GM19328 (cell line): ENCODE measurements around the gene SNX33.
"Not testable (repeated sequence)": the region's sequence is repeated elsewhere in the genome, so short reads cannot be mapped to it uniquely, and the experiment has no call there.

Experiments used
- ATAC-seq: cut with Tn5 transposase; IDR thresholded peaks from one replicate; pipeline ENCODE4 v1.9.1; 2021; ENCODE audit warnings: mild to moderate bottlenecking, moderate library complexity; ENCODE audit not compliant: unreplicated experiment

SNX33 gene

DNA sequence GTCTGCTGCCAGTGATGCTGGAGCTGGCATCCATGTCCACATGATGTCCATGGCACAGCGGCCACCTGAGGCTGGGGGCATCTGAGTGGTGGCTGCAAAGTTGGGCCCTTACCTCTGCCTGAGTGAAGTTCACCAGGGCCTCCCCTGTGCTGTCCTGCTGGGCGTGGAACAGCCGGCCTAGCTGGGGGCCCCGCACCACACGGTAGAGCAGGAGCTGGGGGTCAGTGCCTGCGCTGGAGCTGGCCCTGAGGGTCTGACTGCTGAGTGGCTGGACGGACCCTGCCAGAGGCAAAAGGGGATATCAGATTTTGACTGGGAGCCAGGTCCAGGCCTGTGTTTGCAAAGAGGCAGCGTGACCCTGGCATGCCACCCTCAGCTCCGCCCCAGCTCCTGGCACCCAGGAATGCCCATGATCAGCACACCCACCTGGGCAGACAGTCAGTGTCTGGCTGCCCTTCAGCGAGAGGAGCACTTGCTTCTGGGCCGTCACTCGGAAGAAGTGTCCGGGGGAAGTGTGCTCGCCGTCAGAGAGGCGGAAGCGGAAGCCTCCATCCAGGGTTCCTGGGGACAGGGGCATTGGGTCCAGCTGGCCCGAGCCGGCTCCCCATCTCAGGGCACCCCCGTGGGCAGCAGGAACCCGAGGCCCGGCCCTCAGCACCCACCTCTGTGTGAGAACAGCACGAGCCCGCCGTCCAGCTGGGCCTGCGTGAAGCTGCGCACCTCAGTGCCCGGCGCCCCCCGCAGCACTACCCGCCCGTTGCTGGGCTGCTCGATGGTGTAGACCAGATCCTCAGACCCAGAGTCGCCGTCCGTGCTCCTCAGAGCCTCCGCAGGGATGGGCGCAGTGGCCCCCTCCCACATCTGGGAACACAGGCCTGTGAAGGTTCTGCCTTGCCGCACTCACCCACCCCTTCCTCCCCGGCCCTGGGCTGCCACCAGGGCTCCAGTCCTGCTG lies 34.7 kb downstream of the SNX33 start:
- ATAC-seq, result no peak

DNA sequence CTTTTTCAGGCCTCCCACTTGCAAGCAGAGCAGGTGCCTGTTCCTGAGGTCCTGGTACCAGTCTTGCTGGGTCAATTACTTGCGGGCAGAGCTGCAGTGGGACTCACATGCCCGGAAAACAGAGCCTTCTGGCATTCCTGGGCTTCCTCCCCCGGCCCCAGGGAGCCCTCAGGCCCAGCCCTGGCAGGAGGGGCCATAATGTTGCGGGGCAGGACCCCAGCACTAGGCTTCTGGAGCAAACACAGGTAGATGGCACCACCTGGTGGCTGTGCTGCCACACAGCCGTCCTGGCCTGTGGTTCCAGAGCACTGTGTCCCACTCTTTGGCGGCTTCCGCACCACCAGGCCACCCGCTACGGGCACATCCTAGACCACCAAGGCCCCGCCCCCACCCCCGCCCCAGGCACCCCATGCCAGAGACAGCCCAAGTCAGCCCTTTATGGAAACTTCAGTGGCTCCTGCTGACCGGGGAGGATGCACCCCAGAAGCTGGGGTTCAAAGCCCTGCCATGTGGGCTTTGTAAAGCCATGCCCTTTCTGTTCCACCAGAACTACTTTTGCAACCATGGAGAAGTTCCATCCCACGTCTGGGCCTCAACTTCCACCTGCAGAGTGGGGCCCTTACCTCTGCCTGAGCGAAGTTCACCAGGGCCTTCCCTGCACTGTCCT lies 36.1 kb downstream of the SNX33 start:
- ATAC-seq, result not testable (repeated sequence)

DNA sequence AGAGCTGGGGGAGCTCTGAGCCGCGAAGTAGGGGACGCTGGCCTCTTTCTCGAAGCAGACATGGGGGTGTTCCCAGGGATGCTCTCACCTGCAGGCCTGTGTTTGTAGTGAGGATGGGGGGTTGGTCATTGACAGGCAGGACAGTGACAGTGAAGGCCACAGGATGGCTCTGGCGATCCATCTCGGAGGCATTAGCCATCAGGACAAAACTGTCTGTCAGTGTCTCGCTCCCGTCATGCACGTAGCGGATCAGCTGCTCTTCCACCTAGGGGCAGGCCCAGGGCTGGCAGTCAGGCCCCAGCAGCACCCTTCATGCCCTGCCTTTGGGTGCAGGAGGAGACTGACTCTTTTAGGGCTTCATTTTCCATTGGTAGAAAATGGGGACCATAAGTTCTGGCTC lies 36.9 kb downstream of the SNX33 start:
- ATAC-seq, result no peak

DNA sequence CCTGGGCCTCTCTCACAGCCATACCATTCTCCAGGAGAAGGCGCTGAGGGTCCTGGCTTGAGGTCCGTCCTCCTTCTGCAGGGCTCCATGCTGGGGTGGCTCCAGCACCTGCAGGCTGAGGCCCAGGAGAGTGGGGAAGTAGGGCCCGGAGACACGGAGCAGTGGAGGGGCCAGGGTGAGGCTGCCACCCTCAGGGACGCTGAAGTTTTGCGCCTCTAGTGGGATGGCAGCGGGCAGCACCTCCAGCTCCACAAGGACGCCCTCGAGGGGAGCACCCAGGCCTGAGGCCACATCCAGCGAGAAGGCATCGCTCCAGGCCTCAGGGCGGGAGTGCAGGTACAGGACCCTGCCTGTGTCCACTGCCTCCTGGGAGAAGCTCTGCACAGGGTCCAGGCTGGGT lies 37.5 kb downstream of the SNX33 start:
- ATAC-seq, result no peak

DNA sequence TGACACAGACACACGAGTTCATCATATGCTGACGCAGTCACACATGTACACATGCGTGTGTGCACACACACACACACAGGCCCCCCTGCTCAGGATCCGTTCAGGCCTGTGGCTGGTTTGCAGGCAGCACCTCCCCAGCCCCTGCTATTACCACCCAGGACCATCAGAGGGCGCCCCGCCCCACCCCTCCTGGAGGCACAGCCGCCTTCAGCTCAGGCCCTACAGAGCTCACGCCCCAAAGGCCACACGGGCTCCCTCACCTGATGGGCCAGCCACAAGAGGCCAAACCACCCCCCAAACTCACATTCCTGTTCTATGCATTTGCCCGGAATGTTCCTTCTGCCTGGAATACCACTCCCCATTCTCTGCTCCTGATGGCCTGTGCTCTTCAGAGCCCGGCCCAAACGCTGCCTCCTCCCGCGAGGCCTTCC lies 38.5 kb downstream of the SNX33 start:
- ATAC-seq, result not testable (repeated sequence)

DNA sequence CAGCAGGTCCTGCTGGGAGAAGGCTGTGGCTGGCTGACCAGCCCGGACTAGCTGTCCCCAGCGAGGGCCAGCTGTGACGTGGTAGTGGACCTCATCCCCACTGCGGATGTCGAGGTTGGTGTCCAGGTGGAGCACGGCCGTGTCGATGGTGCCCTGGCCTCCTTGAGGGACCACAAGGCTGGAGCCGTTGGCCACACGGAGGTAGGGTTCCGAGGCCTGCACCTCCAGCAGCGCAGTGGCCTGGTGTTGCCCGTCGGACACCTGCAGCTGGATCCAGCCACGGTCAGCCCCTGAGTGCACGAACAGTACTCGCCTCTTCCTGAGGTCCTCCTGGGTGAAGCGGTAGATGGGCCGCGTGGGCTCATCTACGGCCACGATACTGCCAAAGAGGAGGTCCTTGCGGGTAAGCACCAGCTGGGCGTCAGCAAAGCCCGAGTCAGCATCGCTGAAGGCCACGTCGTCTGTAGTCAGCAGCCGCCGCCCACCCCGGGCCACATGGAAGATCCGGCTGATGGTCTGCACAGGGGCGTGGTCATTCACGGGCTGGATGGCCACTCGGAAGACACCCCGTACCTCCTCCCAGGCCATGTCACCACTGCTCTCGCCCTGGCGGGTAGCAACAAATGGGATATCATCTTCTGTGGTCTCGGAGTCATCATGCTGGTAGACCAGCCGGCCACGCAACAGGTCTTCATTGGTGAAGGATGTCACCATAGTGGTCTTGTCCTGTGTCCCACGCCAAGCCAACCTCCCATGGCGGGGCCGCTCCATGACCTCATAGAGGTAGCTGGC lies 40.0 kb downstream of the SNX33 start:
- no peak for ATAC-seq

DNA sequence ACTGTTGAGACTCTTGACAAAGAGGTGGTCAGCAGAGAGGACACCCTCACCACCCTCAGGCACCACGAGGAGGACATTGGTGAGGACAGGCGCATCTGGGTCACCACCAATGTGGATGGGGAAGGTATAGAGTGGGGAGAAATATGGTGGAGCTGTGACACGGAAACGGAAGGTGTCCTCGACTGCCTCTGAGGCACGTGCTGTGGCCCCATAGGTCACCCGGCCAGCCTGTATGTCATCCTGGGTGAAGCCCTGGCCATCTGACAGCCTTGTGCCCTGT lies 40.5 kb downstream of the SNX33 start:
- no peak for ATAC-seq

DNA sequence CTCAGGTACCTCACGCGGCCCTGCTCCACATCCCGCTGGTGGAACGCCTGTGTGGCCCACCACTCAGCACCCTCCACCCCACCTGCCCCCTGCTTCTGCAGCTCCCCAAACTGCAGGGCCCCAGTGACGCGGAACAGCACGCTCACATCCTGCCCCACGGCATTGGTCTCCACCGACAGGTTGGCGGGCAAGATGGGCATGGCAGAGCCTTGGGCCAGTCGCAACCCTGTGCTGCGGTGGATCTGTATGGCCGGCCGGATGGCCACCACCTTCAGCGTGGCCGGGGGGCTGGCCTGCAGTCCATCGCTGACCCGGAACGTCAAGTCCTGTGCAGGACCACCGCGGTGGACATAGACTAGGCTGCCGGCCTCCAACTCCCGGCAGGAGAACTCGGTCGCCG lies 41.1 kb downstream of the SNX33 start:
- ATAC-seq, result no peak

DNA sequence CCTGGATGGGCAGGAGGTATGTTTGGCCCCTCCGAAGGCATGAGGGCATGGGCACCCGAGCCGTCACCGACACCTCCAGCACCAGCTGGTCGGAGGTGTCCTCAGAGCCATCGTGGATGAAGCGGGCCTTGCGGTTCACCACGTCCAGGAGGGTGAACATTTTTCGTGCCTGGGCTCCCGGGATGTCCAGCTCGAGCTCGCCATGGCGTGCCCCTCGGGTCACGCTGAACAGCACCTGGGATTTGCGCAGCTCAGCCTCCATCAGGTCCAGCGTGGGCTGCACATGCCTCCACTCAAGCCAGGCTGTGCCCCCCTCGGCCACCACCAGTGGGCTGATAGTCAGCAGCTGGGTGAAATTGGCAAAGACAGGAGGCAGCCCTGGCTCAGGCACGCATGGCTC lies 41.7 kb downstream of the SNX33 start:
- ATAC-seq, result not testable (repeated sequence)

DNA sequence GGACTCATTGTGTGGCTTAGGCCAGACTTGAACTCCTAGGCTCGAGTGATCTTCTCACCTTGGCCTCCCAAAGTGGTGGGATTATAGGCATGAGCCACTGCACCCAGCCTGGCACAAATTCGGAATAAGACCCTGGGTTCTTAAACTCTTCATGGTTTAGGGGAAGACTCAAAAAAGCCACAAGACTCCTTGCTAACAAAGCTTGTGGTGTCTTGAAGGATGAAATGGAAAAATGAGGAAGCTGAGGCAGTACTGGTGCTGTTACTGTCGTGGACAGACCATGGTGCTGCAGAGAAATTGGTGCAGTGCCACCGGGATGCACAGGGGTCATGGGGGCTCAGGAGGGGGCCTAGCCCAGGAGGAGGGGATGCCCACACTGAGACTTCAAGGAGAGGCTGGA lies 44.6 kb downstream of the SNX33 start:
- not testable (repeated sequence) for ATAC-seq

DNA sequence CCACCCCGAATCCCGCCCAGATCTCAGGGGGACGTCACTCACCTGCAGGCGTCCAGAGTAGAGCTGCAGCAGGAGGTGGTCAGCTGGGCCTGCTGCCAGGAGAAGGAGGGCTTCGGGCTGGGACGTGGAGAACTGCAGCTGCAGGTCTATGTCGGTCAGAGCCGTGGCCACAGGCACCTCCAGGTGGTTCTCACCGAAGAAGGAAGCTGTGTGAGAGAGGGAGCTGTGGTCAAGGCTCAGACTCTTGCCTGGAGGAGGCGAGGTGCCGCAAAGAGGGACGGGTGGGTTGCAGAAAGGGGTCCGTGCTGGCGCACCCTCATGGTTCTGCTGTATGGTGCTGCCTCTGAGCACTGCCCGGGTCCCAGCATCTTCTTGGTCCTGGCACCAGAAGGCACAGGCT lies 45.3 kb downstream of the SNX33 start:
- not testable (repeated sequence) for ATAC-seq

DNA sequence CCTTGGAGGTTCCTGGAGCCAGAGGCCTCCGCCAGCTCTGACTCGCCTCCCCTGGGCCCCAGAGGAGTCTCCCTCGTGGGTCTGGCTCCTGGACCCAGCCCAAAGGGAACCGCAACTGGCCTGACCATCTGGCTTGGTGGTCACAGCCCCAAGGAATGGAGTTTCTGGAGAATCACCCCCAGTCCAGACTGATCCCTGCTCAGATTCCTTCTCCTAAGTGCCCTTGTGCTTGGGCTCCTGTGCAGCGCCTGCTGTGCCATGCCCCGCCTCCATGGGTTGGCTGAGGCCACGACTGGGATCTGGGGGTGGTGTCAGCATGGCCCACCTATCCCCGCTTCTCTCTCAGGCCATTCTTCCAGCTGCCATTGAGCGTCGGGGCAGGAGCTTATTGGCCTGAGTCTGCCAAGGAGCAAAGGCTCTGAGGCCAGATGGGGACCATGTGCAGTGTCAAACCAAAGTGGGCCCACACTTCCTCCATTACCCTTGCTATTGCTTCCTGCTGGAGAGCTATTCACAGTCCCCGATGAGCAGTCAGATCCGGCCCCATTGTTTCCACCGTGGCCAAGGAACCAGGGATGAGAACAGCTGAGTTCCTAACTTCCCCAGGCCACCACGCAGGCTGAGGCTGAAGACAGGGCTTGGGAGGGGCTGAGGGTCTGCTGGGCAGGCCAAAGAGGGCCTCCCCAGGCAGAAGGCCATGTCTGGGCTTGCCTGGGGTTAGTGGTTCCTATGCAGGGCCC lies 46.0 kb downstream of the SNX33 start:
- ATAC-seq, result no peak

DNA sequence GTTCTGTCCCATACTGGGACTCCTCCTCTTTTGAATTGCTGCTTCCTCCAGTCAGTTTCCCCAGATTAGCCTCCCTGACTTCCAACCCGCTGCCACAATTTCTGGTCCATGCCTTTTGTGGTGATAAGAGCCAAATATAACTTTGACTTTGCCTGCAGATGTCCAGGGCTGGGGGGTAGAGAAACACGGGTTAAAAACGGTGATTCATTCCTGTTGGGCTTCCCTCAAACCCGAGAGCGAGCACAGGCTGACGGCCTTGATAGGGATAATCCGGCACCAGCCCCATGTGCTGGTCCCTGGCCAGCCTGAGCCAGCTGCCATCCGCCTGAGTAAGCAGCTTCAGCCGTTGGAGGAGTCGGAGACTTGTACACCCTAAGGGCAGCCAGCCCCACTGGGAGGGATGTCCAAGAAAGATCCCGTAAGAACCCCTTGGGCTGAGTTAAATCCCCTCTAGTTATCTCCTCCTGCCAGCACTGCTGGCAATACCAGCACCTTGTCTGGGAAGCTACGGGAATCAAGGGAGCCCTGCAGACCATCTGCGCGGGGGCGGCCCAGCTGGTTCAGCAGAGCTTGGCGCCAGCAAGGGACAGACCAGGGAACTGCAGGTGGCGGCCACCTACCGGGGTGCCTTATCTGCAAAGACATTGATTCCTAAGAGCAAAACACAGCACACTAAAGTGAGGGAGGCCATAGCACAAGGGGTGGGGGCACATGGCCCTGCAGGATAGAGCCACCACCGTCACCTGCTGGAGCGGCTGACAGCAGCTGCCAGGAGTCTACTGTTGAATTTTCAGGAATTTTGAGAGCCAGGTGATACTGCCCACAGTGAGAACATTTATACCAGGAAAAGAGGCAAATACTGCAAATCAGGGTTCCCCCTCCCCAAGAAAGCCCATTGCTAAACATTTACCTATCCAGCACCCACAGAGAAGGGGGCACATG lies 46.8 kb downstream of the SNX33 start:
- no peak for ATAC-seq

DNA sequence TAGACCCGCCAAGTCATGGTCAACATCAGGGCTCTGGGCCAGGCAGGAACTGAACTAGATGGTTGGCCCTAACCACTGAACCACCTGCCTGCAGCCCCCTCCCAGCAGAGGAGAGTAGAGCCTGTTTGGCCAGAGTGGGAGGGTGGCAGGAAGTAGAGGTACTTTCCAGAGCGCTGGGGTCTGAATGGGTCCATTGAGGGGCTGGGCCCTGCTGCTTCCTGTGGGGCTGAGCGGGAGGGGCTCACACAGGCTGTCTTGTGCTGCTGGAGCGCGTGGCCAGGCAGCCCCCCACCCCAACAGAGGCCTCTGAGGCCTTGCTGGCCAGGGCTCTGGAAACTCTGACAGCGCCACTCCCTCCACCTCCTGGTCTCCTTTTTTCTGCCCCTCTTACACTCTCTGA lies 47.5 kb downstream of the SNX33 start:
- ATAC-seq, result no peak

DNA sequence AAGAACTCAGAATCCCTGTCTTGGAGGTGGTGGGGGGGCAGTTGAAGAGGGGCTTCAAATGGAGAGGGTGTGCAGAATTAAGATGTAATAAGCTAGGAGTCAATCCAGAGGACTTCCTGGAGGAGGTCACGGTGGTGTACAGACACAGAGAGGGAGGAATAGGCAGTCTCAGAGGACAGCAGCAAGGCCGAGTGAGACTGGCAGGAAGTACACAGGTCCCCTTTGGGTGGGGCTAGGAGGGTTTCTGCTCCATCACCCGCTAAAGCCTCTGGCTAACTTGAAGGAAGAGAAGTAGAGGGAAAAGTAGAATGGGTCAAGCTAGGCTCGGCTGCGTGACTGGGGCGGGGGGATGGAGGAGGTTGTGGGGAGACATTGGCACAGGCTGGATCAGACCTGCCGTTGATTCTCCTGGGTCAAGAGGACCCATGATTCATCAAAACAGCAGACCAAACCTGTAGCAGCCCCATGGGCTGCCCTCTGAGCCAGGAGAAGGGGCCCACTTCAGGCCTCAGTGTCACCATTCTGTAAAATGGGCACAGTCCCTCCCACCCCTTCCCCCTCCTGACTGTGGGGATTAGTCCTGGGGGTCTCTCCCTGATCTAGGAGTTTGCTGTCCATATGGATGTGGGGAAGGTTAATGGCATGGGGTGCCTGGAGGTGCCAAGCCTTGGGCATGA lies 48.1 kb downstream of the SNX33 start:
- no peak for ATAC-seq

DNA sequence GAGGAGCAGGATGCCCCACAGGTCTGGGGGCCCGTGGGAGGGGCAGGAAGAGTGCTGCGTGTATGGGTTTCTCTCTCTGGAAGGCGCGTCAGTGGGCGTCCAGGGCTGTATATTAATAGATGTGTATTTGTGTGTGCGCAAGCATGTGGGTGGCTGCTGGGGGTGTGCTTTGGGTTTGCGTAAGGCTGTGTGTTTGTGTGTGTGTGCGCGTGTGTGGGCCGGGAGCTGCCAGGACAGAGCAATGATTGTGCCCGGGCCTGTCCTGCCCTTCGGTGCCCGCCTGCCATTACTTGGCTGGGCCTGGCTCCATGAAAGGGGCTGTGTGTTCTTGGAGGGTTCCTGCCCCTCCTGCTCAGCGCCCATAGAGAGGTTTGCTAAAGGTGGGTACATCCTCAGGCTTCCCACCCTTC lies 48.6 kb downstream of the SNX33 start:
- ATAC-seq, result no peak

DNA sequence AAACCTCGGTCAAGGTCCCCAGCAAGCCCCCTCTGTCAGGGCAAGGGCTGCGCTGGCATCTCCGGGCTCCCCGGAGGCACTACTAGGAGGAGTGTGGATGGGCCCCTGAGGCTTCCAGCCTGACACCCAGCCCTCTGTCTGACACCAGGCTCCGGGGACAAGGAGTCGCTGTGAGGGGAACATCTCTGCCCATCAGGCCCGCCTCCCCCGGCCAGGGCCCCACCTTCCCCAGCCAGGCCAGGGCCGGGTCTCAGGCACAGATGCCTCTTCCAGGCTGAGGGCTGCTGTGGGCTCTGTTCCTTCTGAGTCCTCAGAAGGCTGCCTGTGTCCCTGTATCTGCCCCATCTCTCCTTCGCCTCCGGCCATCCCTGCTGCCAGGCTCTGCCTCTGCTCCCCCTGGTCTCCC lies 49.1 kb downstream of the SNX33 start:
- ATAC-seq, result no peak

DNA sequence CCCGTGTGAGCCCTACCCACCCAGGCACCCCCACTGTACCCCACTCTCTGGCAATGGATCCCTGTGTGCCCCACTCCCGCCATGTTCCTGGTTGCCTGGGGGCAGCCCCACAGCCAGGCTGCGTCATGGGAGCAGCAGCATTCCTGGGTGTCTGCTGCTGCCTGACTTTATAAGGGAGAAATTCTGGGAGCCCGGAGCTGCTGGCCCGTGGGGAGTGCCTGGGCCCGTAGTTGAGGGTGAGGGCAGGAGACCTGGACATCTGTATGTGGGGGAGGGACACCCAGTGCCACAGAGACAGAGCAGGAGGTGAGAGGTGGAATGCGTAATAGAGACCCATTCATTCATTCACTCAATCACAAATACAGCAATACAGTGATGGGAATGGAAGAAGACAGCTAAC lies 49.8 kb downstream of the SNX33 start:
- ATAC-seq, result no peak
